Natural killer cell (primary cell): ENCODE data around the gene CTTNBP2NL. TPM values are rescaled to one million over a fixed set of nuclear protein-coding genes. Genes with fewer than 3 reads are reported as not detected.
"Not testable (repeated sequence)": the region's sequence is repeated elsewhere in the genome, so short reads cannot be mapped to it uniquely, and the experiment has no call there.

Experiments
- ATAC-seq, 3 donors: fragments of 150-1000 bp in 2 of 3; fragments of 200-7000 bp in 1 of 3; cut with Tn5 transposase; 1 replicate in 1 of 3; 2 replicates in 2 of 3; pipeline ENCODE4 v1.10.0; 2021; ENCODE audit warnings: mild to moderate bottlenecking in 2 of 3, moderate library complexity in 2 of 3
- DNase-seq, 2 donors: peaks; one replicate each; pipeline versions ENCODE4 v3.0.0 to v3.0.0-alpha.2; 2013 to 2021; ENCODE audit warnings: mixed read lengths in 1 of 2
- H3K27ac ChIP-seq: one replicate; pipeline ENCODE4 v1.5.1; 2013; ENCODE audit warnings: mild to moderate bottlenecking, low read length
- H3K27me3 ChIP-seq: one replicate; pipeline ENCODE4 v1.6.1; 2013; ENCODE audit warnings: low read length; ENCODE audit not compliant: control insufficient read depth, insufficient read depth
- H3K36me3 ChIP-seq: one replicate; pipeline ENCODE4 v1.6.1; 2013; ENCODE audit warnings: low read length; ENCODE audit not compliant: control insufficient read depth, insufficient read depth
- H3K4me1 ChIP-seq: one replicate; pipeline ENCODE4 v1.6.1; 2013; ENCODE audit warnings: low read length; ENCODE audit not compliant: control insufficient read depth, insufficient read depth
- H3K4me3 ChIP-seq: one replicate; pipeline ENCODE4 v1.5.1; 2013; ENCODE audit warnings: low read length
- H3K9me3 ChIP-seq: one replicate; pipeline ENCODE4 v1.6.1; 2013; ENCODE audit warnings: low read length; ENCODE audit not compliant: control insufficient read depth, insufficient read depth
- H3K27ac Mint-ChIP-seq, 2 donors: one replicate each; pipeline ENCODE4 v1.8.0; 2022; ENCODE audit warnings: mild to moderate bottlenecking in 2 of 2, mixed read lengths in 2 of 2, moderate library complexity in 1 of 2
- H3K27me3 Mint-ChIP-seq, 2 donors: one replicate each; pipeline ENCODE4 v1.8.0; 2022; ENCODE audit warnings: low read depth in 2 of 2, mixed read lengths in 2 of 2
- H3K36me3 Mint-ChIP-seq: one replicate; pipeline ENCODE4 v1.8.0; 2022; ENCODE audit warnings: mixed read lengths
- H3K4me1 Mint-ChIP-seq, 2 donors: one replicate each; pipeline ENCODE4 v1.8.0; 2022; ENCODE audit warnings: mixed read lengths in 2 of 2
- H3K4me3 Mint-ChIP-seq: one replicate; pipeline ENCODE4 v1.8.0; 2022; ENCODE audit warnings: mild to moderate bottlenecking, moderate library complexity, mixed read lengths
- H3K9me3 Mint-ChIP-seq, 2 donors: one replicate each; pipeline ENCODE4 v1.8.0; 2022; ENCODE audit warnings: mixed read lengths in 2 of 2
- CTCF ChIP-seq: fragments of 200-600 bp; IDR thresholded peaks from one replicate; pipeline ENCODE4 v1.8.0; 2022; ENCODE audit warnings: antibody characterized with exemption
- WGBS: methylation state at CpG from one replicate; pipeline ENCODE4 v1.1.7; 2013; ENCODE audit warnings: missing lambda C conversion rate; ENCODE audit not compliant: insufficient coverage; 5-methylcytosine and 5-hydroxymethylcytosine counted together
- intact Hi-C: fragments of 100-400 bp; cut with micrococcal nuclease; formaldehyde crosslinking; loops from one replicate; pipeline ENCODE4 v1.14.2; 2022
- total RNA-seq, 4 donors: library from RNA; stranded (reverse); fragments of 120-200 nt in 1 of 4; gene quantifications; one replicate each; pipeline versions ENCODE4 v1.2.3 to v1.2.4, GENCODE V29; 2013 to 2022

CTTNBP2NL gene
- total RNA-seq, 3 donors from 2014 or later (not counting 1 experiment from before 2014, with no cell fraction given) = 0.07 to 0.94 (median 0.15) TPM

DNA sequence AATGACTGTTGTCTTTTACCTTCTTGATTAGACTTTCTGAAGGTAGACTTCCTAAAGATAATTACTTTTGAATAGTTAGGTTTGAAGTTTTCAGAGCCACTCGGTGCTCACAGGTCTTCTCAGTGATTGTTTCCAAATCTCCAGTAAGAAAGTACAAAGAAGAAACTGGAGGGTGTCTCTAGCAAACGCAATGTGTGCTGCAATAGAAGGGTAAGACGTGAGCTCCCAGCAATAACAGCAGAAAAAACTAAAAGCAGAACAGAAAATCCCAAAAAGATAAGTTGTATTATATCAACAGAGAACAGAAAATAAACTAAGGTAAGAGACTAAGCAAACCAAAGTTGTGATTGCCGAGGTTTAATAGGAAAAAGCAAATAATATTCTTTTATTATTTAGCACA, 1.8 kb downstream of the CTTNBP2NL start:
- no peak overlapping the region for H3K4me3 ChIP-seq
- H3K4me3 Mint-ChIP-seq = peak overlapping the region; percentile 93
- intact Hi-C loops = loop anchor here (10.0 kb wide), 1 partner anchor 407 kb away; no protein-coding TSS in a partner anchor
- no peaks in the 10 kb centered on the region for H3K36me3 ChIP-seq
- H3K27me3 Mint-ChIP-seq = peaks cover 28 to 36% of the 10 kb centered on the region in 2 donors
- TF ChIP-seq CTCF = no peak
- no peaks in the 10 kb centered on the region for H3K9me3 ChIP-seq
- DNase-seq = no peak
- H3K27ac ChIP-seq = no peak overlapping the region
- peaks cover 8% of the 10 kb centered on the region for H3K27me3 ChIP-seq
- ATAC-seq = no peak
- H3K4me1 ChIP-seq = peaks cover 22% of the 10 kb centered on the region
- H3K36me3 Mint-ChIP-seq = no peaks in the 10 kb centered on the region
- no peaks in the 10 kb centered on the region for H3K9me3 Mint-ChIP-seq
- WGBS = 82% methylated on average over 2 of the region's 4 CpGs
- no peak overlapping the region for H3K27ac Mint-ChIP-seq
- peaks cover 18 to 20% of the 10 kb centered on the region in 2 donors for H3K4me1 Mint-ChIP-seq

DNA sequence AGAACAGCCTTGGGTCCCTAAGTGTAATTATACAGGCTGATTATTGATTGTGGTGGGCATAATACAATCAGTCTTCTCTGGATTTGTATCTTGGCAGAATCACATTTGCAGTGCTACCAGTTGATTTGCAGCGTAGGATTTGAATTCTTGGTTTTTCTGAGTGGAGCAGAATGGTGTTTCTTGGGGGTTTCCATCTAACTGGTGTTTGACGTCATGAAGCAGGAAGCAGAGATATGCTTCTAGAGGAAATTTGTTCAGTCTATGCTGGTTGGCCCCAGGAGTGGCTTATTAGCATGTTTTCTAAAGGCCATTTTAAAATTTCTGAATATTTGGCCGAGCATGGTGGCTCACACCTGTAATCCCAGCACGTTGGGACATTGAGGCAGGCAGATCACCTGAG, 3.4 kb downstream of the CTTNBP2NL start:
- H3K36me3 ChIP-seq = no peaks in the 10 kb centered on the region
- ATAC-seq = no peak
- H3K27me3 Mint-ChIP-seq = peaks cover 18 to 25% of the 10 kb centered on the region in 2 donors
- H3K4me3 Mint-ChIP-seq = no peak overlapping the region
- no peak overlapping the region for H3K27ac Mint-ChIP-seq
- peaks cover 8% of the 10 kb centered on the region for H3K27me3 ChIP-seq
- no peaks in the 10 kb centered on the region for H3K9me3 ChIP-seq
- no peak overlapping the region for H3K27ac ChIP-seq
- H3K4me1 ChIP-seq = peaks cover 20% of the 10 kb centered on the region
- TF ChIP-seq CTCF = no peak
- intact Hi-C loops = loop anchor here (10.0 kb wide), 1 partner anchor 405 kb away; no protein-coding TSS in a partner anchor
- 79% methylated on average over 4 of the region's 4 CpGs for WGBS
- no peaks in the 10 kb centered on the region for H3K36me3 Mint-ChIP-seq
- peak in 1 of 2 donors; percentile 42 for DNase-seq
- H3K9me3 Mint-ChIP-seq = no peaks in the 10 kb centered on the region
- H3K4me1 Mint-ChIP-seq = peaks cover 18 to 20% of the 10 kb centered on the region in 2 donors
- H3K4me3 ChIP-seq = no peak overlapping the region

DNA sequence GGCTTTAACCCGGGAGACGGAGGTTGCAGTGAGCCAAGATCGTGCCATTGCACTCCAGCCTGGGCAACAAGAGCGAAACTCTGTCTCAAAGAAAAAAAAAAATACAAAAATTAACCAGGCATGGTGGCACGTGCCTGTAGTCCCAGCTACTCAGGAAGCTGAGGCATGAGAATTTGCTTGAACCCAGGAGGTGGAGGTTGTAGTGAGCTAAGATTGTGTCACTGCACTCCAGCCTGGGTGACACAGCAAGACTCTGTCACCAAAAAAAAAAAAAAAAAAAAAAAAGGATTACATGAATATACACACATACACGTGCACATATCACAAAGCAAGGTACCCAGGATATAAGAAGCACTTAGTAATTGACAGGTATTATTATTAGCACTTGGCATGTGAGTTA, 4.7 kb downstream of the CTTNBP2NL start:
- ATAC-seq, intact Hi-C loops, H3K36me3 Mint-ChIP-seq, H3K4me3 ChIP-seq, H3K9me3 ChIP-seq, DNase-seq, H3K9me3 Mint-ChIP-seq, H3K27me3 ChIP-seq, H3K27ac Mint-ChIP-seq, H3K27ac ChIP-seq, H3K4me3 Mint-ChIP-seq, H3K36me3 ChIP-seq: not testable (repeated sequence)
- Mint-ChIP-seq H3K27me3 (peaks cover 13 to 14% of the 10 kb centered on the region in 2 donors), H3K4me1 (peaks cover 13 to 14% of the 10 kb centered on the region in 2 donors)
- 94% methylated on average over 5 of the region's 6 CpGs for WGBS
- H3K4me1 ChIP-seq = peaks cover 13% of the 10 kb centered on the region

DNA sequence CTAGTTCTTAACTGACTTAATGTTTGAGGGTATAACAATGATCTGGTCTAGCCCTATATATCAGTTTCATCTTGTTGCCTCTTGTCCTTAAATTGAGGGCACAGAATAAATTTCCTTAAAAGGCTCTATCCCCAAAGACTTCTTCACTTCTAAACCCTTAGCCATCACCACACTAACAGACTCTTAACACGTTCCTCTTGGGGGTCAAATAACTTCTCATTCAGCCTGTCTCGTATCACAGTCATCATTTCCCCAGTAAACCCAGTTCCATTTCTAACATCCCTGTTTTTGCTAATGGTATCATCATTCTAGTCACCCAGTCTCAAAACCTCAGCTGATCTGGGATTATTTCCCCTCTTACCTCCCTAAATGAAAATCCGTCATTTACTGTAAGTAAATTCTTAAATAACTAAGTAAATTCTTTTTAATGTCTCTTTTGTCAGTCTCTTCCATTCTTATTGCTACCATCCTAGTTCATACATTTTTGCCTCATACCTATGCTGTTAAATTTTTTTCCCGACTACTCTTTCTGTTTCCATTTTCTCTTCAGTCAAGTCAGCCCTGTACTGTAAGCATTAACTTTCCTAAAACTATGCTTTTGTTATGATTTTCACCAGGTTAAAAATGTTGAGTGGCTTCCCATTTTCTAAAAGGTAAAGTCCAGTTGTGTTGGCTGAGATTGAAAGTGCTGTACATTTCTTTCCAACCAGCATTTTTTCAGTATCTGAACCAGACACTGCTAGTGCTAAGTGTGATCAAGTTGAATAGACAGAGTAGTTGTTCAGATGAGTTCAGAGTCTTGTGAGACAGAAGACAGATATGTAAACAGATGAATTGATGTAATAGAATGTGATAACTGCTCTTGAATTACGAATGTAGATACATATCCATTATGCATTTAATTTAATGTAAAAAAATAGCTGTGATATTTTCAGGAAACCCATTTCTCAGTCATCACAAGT, 6.9 kb downstream of the CTTNBP2NL start:
- Mint-ChIP-seq H3K4me1 (no peaks in the 10 kb centered on the region), H3K27me3 (peaks cover 6 to 11% of the 10 kb centered on the region in 2 donors), H3K9me3 (no peaks in the 10 kb centered on the region), H3K36me3 (no peaks in the 10 kb centered on the region), H3K4me3 (no peak overlapping the region), H3K27ac (no peak overlapping the region)
- DNase-seq (no peak), ATAC-seq (no peak)
- H3K36me3 ChIP-seq = no peaks in the 10 kb centered on the region
- intact Hi-C loops = no loop called here
- TF ChIP-seq CTCF = no peak
- 88% methylated on average over 4 of the region's 5 CpGs for WGBS
- no peaks in the 10 kb centered on the region for H3K9me3 ChIP-seq
- no peaks in the 10 kb centered on the region for H3K27me3 ChIP-seq
- H3K4me1 ChIP-seq = no peaks in the 10 kb centered on the region
- H3K4me3 ChIP-seq = no peak overlapping the region
- no peak overlapping the region for H3K27ac ChIP-seq
